Dermis blood vessel endothelial cell (primary cell): Measurements from ENCODE around the gene SDK2. TPM values are rescaled to one million over a fixed set of nuclear protein-coding genes. Genes with fewer than 3 reads are reported as not detected.
A peak's percentile ranks its signal among the peaks of the same experiment; 100 is the strongest.

Source experiments
- DNase-seq: peaks from one replicate; pipeline ENCODE4 v3.0.0; 2010
- total RNA-seq: library from RNA; depleted of rRNA; stranded (reverse); fragments of >200 nt; gene quantifications from 2 replicates; pipeline ENCODE4 v1.2.3, GENCODE V29; 2014

The SDK2 gene
- total RNA-seq, 1 donor from 2014 or later, result not detected

DNA sequence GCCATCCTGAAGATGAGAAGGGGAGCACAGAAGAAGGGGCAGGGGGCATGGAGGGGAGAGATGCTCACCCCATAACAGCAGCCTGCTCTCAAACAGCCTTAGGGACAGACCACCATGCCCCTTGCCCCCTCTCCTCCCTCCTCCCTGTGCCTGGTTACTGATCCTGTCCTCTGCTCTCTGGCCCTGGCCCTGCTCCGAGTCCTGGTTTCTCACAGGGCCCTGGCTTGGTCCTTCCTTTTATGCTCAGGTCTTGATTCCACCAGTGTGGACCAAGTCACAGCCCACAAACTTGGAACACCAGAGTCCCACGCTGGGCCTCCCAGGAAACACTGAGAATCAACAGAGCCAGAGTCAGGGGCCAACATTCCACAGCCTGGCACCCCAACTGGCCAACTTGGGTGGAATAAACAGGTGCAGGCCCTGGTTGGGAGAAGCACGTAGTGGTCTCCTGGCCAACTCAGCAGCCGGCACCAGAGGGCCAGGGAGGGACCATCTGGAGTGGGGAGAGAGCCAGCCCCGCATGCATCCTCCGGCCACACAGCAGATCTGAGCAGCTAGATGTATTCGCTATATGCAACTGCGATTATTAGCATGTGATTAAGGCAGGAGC is 287.6 kb downstream of the SDK2 start:
- DNase-seq, result no peak

DNA sequence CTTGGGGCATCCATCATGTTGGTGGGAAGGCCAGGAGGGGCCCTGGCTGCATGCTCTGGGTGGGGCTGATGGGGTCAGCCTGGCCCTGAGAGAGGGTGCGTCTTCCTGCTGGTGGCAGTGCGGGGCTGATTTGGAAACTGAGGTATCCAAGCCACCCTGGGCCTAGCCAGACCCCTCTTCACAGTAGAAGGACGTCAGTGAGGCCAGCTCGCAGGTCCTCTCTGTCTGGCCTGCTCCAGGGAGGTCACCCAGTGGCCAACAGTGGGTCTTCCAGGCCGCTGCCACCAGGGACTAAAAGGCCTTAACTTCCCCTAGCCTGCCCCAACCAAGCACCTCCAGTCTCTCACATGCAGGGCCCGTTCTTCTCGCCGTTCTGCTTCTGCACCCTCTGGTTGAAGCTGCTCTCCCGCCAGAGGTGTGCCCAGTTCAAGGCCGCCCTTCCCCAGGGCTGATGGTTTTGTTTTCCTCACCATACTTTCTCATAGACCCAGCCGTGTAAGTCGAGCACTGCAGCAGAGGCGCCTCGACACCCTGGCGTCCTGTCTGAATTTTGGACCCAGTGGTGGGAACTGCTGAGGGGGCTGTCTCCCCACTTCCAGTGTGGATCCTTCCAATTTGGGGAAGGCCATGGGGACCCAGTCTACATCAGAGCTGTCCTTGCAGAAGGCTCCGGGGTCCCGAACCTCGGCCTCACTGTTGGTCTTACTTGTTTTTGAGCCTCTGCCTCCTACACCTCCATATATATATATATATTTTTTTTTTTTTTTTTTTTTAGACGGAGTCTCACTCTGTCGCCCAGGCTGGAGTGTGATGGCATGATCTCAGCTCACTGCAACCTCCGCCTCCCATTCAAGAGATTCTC is 289.6 kb downstream of the SDK2 start:
- DNase-seq, result no peak

DNA sequence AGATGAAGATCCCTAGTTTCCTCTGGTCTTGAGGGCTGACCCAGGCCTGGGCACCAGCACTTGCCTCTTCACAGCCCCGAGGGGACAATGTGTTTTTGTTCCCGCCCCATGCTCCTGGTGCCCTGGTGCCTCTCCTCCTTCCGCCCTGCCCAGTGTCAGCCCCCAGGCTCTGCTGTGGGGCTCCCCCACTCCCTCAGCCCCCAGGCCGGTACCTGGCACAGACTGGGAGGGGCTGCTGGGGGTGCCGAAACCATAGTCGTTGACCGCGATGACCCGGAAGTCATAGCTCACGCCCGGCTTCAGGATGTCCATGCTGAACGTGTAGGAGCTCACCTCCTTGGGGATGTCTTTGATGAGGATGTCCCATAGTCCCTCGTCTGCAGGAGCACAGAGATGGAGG is 292.0 kb downstream of the SDK2 start:
- no peak for DNase-seq

DNA sequence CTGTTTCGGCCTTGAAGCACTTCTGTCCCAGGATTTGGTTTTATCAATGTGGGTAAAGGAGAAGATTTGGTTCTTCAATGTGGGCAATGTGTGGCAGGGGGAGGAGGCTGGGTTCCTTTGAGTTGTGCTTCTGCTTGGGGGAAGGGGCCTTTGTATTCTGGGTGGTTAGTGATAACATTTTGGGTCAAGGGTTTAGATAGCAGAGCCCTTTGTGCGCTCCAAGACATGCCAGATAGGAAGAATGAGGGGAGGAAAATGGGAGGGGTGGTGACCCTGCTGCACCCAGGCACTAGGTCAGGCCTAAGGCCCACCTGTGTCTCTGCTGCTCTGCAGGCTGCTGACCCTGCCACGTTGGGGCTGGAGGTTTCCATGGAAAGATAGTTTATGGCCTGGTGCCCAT is 292.5 kb downstream of the SDK2 start:
- DNase-seq, result no peak

DNA sequence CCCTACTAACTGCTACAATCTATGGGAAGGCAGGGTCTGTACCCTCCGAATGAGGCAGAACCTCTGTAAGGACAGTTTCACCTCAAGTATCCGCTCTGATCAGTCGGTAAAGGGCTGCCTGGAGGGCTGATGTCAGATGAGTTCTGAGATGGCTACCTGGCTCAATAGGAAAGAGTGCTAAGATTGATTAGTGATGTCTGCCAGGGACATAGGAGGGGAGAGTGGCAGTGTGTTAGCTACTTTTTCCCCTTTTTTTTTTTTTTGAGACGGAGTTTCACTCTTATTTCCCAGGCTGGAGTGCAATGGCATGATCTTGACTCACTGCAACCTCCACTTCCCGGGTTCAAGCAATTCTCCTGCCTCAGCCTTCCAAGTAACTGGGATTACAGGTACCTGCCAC is 293.4 kb downstream of the SDK2 start:
- DNase-seq, result no peak

DNA sequence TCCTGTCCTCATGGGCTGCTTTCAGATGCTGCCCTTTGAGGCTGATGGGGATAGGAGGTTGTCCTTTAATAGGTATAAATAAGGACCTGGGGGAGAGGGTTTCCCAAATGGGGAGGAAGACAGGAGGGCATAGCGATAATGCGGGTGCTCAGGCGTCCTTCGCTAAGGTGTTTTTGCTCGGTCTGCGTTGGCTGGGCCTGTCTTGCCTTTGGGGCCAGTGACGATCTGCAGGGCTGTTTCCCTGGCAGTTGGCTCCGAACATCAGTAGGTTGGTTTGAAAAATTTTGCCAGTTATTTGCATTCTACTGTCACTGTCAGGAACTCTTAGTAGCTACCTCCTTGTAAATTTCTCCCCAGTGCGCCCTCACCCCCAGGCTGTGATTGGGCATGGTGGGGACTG is 294.6 kb downstream of the SDK2 start:
- DNase-seq, result no peak

DNA sequence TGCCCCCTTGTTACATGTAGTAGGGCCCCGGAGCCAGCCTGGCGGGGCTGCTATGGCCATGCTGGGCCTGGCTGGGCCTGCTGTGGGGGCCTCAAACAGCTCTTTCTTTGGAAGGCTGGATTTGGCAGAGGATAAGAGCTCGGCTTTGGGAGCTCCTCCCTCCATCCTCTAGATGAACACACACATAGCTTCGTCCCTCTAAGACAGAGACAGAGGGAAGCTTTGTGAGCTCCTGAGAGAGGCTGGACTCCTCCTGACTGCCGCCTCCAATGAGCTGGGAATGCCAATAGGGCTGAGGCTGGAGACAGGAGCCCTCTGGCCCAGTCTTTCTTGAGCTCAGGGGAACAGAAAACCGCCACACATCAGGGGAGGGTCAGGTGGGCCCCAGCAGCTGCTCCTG is 295.1 kb downstream of the SDK2 start:
- DNase-seq, result no peak

DNA sequence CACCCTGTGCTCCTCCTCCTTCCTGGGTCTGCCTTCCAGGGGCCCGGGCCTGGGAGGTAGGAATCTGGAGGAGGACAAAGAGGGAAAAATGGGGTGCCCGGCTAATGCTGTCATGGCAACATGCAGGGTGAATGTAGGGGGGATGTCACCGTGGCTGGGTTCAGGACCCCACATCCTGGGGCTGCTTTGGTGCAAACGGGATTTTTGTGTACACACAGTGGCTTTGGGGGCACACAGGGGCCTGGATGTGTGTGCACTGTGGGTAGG is 295.5 kb downstream of the SDK2 start:
- no peak for DNase-seq

DNA sequence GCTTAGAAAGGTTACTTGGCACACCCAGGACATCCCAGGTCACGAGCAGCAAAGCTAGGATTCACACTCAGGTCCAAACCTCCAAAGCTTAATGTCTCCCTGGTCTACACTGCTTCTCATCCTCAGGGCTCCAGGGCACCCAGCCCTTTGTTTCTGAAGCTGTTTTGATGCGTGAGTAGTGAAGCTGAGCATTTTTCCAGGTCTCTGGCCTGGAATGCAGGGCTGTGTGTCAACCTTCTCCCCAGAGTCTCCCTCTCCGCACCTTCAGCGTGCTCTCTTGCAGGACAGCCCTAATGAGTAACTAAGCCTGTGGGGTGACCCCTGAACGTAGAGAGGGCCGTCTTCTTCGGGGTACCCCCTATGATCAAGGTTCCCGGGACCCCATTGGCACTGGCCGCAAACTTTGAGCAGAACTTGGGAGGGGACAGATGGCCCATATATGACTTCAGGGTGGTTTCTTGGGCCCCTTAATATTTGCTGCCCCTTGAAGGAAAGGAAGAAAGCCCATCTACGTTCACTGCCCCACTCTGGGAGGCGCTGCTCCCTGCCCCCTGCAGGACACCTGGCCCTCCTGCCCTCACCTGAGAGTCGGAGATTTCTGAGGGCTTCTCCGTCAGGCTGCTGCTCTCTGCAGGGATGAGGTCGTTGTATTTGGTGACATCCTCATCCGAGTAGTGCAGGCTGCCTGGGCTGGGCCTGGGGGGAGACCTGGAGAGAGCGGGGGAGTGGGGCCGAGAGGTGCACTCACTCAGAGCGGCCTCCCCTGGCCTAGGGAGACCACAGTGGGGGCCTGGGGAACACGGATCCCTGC is 296.0 kb downstream of the SDK2 start:
- no peak for DNase-seq

DNA sequence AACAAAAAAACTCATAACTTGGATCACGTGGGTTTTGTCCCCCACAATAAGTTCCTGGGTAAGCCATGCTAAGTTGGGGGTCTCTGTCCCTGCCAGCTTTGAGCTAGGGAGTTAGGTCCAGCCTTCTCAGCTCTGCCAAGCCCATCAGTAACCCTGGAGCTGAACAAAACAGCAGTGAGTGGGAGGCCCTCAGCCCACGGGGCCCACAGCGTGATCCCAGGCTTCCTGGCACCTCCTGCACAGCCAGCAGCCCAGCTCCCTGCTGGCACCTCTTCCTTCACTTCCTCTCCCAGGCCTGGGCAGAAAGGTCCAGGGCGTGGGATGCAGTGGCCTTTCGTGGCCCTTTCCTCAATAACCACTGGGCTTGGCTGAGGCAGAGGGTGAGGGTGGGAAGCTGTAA is 296.9 kb downstream of the SDK2 start:
- peak; percentile 42 for DNase-seq

DNA sequence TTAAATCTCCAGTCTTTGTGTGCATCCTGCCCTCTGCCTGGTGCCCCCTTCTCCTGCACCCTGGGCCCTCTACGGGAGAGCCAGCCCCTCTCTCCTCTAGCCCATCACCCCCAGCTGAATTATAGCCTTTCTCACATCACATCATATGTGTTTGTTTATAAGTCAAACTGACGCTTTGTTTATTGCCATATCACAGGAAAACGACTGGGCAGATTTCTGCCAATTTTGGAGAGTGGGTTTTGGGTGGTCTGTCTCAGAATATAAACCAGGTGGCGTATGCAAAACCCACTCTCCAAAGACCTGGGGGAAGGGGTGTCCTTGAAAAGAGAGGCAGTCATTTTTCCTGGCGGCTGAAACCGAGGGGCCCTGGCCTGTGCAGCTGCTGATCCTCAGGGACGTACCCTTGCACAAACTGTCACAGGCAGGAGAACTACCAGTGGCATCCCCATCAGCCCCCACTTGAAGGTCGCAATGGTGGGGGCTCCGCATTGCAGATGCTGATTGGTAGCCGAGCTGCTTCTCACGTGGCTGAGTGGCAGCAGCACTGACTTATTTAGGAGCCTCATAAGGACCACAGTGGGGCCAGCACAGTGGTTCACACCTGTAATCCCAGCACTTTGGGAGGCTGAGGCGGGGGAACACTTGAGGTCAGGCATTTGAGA is 297.6 kb downstream of the SDK2 start:
- DNase-seq, result no peak

DNA sequence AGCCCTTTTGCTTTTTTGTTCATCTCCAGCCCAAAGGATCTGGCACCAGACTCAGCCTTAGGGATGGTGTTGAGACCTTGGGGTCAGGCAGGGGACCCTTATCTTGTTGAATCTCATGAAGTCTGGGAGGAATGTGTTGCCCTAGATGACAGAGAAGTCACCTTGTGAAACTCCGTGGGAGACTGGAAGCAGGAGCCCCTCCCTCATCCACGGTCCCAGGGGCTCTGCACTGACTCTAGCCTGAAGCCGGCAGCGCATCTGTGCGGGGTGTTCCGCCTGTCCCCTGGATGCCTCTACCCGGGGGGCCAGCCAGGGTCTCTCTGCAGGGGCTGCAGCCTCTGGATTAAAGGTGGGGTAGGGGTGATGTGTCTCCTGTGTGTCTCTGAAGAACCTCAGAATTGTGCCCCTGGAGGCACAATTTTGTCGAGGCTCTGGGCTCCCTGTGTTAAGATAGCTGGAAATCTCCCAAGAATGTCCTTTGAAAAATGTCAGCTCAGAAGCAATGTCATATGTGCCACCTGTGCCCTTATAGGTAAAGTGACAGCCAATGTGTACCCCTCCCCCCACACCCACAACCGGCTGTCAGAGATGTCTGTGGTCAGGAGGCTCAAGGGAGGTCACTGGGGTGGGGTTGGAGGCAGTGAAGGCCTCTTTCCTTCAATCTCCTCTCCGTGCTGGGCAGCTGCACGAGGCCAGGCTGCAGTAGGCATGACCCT is 300.3 kb downstream of the SDK2 start:
- no peak for DNase-seq

DNA sequence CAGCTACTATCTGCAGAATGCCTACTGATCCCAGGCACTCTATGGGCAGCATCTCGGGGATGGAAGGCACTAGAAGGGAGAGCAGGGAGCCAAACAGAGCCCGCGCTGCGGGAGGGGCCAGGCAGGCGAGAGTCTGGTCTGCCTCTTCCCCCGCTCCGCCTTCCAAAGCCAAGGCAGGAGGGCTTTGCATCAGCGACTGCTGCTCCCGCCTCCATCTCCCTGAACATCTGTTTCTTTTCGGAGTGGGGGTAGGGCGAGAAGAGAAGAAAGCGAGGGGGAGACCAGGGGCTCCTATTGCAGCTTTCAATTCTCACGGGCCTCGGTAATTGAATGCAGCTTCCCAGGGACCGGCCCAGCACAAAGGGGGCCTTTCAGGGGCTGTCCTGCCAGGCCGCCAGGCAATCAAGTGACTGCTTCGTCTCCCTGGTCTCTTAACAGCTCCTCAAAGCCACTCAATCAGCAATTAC is 301.0 kb downstream of the SDK2 start:
- no peak for DNase-seq

DNA sequence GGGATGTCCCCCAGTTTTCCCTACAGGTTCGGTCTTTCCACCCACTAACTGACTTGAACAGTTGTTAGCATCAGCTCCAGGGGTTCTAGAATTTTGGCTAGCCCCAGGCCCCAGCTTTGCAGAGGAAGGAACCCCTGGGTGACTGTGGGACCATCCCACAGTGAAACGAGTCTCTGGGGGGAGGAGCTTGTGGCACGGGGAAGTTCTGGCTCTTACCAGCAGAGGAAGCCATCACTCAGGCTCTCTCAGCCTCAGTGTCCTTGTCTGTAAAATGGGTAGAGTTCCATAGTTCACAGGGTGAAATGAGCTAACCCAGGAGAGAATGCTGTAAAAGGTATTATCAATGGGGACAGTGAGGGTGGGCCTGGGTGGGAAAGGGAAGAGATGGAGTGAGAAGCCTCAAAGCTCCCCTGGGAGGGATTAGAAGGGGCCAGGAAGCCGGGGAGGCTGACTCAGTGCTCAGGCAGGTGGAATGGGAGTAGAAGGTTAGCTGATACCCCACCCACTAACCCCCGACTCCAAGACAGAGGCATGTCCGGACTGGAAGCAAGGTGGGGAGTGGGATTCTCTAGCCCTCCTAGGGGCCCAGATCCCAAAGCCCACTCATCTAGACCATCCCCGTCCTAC is 301.6 kb downstream of the SDK2 start:
- peak; percentile 30 for DNase-seq

DNA sequence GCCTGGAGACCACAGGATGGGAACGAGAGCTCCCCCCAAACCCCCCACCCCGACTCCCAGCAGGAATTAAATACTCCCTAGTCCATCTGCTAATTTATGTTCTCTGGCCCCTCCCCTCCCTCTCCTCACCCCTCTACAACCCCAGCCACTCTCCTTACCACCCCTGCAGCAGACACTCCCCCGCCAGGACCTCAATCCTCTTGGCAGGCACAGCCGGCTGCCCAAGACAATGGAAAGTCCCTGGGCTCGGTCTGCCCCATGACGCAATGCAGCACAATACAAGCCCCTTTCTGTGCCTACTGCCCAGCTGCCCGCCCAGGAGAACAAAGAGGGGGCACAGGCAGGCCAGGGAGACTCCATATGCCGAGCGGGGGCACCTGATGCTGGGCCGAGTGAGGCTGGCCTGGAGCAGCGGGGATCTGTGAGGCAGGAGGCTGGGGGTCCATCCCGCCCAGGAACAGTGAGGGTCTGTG is 302.2 kb downstream of the SDK2 start:
- peak; percentile 88 for DNase-seq

DNA sequence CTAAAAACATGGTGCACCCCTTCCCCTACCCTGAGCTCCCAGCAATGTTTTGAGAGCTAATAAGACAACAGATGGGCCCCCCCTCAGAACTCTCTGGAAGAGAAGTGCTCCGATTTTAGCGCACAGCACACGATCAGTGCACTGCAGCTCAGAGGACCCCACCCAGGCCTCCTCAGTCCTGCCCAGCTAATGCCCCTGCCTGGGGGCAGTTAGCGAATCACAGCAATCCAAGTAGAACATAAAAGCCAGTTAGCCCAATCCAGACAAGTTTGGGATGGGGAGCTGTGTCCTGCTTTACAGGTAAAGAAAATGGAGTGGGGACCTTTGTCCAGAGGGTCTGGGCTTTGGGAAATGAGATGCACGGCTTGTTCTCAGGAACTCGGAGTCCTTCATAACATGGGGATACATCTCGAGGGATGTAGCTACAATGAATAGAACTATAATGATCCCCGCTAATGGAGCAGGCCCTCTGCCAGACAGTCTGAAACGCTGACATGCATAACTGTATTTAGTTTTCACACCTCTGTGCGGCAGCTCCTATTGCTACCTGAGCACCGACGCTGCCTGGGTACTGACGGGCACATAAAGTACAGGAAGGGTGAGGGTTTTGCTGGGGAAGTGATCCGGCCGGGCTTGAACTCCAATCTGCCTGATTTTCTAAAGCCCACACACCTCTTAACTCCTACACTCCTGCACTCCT is 302.7 kb downstream of the SDK2 start:
- DNase-seq, result peak; percentile 6

DNA sequence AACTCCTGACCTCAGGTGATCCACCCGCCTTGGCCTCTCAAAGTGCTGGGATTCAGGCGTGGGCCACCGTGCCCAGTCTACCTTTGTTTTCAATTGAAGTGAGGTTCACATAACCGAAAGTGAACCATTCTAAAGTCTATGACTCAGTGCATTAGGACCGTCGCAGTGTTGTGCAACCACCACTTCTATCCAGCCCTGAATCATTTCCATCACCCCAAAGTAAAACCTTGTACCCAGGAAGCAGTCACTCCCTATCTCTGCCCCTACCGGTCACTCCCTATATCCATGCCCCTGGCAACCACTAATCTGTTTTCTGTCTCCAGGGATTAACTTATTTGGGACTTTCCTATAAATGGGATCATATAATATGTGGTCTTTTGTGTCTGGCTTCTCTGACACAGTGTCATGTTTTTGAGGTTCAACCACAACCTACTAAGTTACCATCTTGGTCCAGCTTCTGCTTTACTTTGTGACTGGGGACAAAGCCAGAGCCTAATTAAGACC is 304.1 kb downstream of the SDK2 start:
- DNase-seq, result peak; percentile 15

DNA sequence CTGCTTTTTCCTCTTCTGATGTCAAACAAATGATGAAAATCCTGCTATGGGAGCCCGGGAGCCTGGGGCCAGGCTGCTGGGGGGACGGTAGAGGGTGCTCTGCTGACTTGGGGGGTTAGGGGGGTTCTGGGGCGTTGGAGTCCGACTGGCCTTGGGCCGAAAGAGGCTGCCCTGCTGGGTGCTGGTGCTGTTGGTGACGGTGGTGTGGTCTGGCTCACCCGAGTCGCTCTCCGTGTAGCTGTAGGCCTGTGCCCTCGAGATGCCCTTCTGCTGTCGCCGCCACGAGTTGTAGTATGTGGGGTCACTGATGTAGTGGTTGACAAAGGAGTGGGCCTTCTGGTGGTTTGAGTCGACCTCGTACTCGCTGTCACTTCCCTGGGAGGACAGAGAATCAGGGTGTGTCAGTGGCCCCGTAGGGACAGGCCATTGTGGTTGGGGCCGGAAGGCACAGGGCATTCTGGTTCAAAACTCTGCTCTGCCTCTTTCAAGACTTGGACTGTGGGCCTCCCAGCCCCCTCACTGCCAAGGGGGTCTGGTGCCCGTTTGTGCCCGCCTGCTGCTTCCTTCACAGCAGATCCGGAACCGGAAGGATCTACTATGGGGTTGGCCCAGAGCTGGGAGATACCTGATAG is 305.6 kb downstream of the SDK2 start:
- DNase-seq, result no peak

DNA sequence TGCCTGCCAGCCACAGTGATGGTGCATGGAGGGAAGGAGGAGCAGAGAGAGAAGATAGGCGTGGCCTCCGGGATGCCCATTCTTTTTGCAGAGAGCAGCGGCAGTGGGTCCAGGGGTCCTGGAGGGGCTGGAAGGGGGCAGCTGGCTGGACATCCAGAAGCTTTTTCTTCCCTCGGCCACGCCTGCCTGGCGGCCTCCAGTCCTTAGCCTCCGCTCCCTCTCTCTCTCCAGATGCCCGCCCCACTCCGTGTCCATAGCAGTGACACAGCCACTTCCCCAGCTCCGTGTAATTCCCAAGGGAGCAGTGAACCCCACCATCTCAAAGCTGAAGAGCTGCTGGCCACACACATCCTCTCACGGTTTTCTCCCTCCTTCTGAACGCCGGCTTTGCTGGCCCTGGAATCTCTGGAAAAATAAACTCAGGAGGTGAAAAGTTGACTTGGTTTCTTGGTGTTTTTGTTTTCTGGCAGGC is 306.2 kb downstream of the SDK2 start:
- DNase-seq, result no peak

DNA sequence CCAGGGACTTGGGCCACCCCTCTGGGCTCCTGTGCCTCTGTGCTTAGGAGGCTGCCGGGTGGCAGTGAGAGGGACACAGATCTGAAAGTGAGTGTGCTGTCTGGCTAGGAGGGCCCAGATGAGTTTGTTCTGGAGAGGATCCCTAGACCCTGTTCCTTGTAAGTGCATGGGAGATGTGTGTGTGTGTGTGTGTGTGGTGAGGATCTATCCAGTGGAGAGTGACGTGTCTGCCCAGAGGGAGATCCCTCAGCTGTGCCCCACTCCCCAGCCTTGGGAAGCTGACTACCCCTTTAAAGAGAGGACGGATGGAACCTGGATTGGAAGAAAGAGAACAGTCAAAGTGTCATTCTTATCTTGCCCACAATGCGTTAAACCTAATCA is 306.9 kb downstream of the SDK2 start:
- no peak for DNase-seq
